Measurements from ENCODE around the gene HSPA4L.

Gene HSPA4L

GRCh38 chr4:127843704-127844600, 61.8 kb downstream of the HSPA4L start:
- Histone ChIP-seq H3K9ac (ENCODE audit: low read length in 2 of 2) (no peak overlapping the region), H3K4me3 (ENCODE audit: low read length in 2 of 2) (no peak overlapping the region), H3K27me3 (ENCODE audit: control insufficient read depth in 1 of 2, insufficient read depth in 2 of 2, low read length in 2 of 2) (no peaks in the 10 kb centered on the region), H3K9me3 (ENCODE audit: control insufficient read depth in 2 of 2, low read length in 2 of 2) (no peaks in the 10 kb centered on the region), H3K36me3 (ENCODE audit: control insufficient read depth in 2 of 2, insufficient read depth in 2 of 2, low read length in 2 of 2) (no peaks in the 10 kb centered on the region), H3K27ac (ENCODE audit: low read length) (no peak overlapping the region), H3K4me1 (ENCODE audit: control insufficient read depth, insufficient read depth, low read length) (no peaks in the 10 kb centered on the region)

- no peak overlapping the region for H3K27ac ChIP-seq (ENCODE audit: low read length)
These were observed 62.5 kb downstream of the HSPA4L start for GRCh38 chr4:127844601-127845116.

GRCh38 chr4:127846061-127846460, 63.9 kb downstream of the HSPA4L start:
- H3K36me3 ChIP-seq (ENCODE audit: control insufficient read depth in 2 of 2, insufficient read depth in 2 of 2, low read length in 2 of 2): no peaks in the 10 kb centered on the region
- H3K4me1 ChIP-seq (ENCODE audit: control insufficient read depth, insufficient read depth, low read length): no peaks in the 10 kb centered on the region
- H3K9me3 ChIP-seq (ENCODE audit: control insufficient read depth in 2 of 2, low read length in 2 of 2): peaks cover 0 to 7% of the 10 kb centered on the region in 2 donors
- no peak overlapping the region for H3K9ac ChIP-seq (ENCODE audit: low read length in 2 of 2)
- H3K27me3 ChIP-seq (ENCODE audit: control insufficient read depth in 1 of 2, insufficient read depth in 2 of 2, low read length in 2 of 2): no peaks in the 10 kb centered on the region
- no peak overlapping the region for H3K4me3 ChIP-seq (ENCODE audit: low read length in 2 of 2)
- H3K27ac ChIP-seq (ENCODE audit: low read length): no peak overlapping the region

More at GRCh38 chr4:127844601-127845116, 62.5 kb downstream of the HSPA4L start:
- H3K9ac ChIP-seq (ENCODE audit: low read length in 2 of 2): no peak overlapping the region
- H3K36me3 ChIP-seq (ENCODE audit: control insufficient read depth in 2 of 2, insufficient read depth in 2 of 2, low read length in 2 of 2): no peaks in the 10 kb centered on the region
- no peak overlapping the region for H3K4me3 ChIP-seq (ENCODE audit: low read length in 2 of 2)
- no peaks in the 10 kb centered on the region for H3K9me3 ChIP-seq (ENCODE audit: control insufficient read depth in 2 of 2, low read length in 2 of 2)
- no peaks in the 10 kb centered on the region for H3K27me3 ChIP-seq (ENCODE audit: control insufficient read depth in 1 of 2, insufficient read depth in 2 of 2, low read length in 2 of 2)
- H3K4me1 ChIP-seq (ENCODE audit: control insufficient read depth, insufficient read depth, low read length): no peaks in the 10 kb centered on the region

- H3K9me3 ChIP-seq (ENCODE audit: control insufficient read depth in 2 of 2, low read length in 2 of 2): peaks cover 0 to 7% of the 10 kb centered on the region in 2 donors
- no peaks in the 10 kb centered on the region for H3K27me3 ChIP-seq (ENCODE audit: control insufficient read depth in 1 of 2, insufficient read depth in 2 of 2, low read length in 2 of 2)
- H3K27ac ChIP-seq (ENCODE audit: low read length): no peak overlapping the region
- H3K4me3 ChIP-seq (ENCODE audit: low read length in 2 of 2): no peak overlapping the region
- H3K4me1 ChIP-seq (ENCODE audit: control insufficient read depth, insufficient read depth, low read length): no peaks in the 10 kb centered on the region
- H3K36me3 ChIP-seq (ENCODE audit: control insufficient read depth in 2 of 2, insufficient read depth in 2 of 2, low read length in 2 of 2): no peaks in the 10 kb centered on the region
- no peak overlapping the region for H3K9ac ChIP-seq (ENCODE audit: low read length in 2 of 2)
These were observed 64.6 kb downstream of the HSPA4L start for GRCh38 chr4:127846765-127847164.

GRCh38 chr4:127849505-127850234, 67.5 kb downstream of the HSPA4L start:
- Histone ChIP-seq H3K9ac (ENCODE audit: low read length in 2 of 2) (no peak overlapping the region), H3K9me3 (ENCODE audit: control insufficient read depth in 2 of 2, low read length in 2 of 2) (peaks cover 0 to 10% of the 10 kb centered on the region in 2 donors), H3K4me1 (ENCODE audit: control insufficient read depth, insufficient read depth, low read length) (no peaks in the 10 kb centered on the region), H3K27ac (ENCODE audit: low read length) (no peak overlapping the region), H3K36me3 (ENCODE audit: control insufficient read depth in 2 of 2, insufficient read depth in 2 of 2, low read length in 2 of 2) (no peaks in the 10 kb centered on the region), H3K27me3 (ENCODE audit: control insufficient read depth in 1 of 2, insufficient read depth in 2 of 2, low read length in 2 of 2) (no peaks in the 10 kb centered on the region), H3K4me3 (ENCODE audit: low read length in 2 of 2) (no peak overlapping the region)

- Histone ChIP-seq H3K4me1 (ENCODE audit: control insufficient read depth, insufficient read depth, low read length) (no peaks in the 10 kb centered on the region), H3K4me3 (ENCODE audit: low read length in 2 of 2) (no peak overlapping the region), H3K9me3 (ENCODE audit: control insufficient read depth in 2 of 2, low read length in 2 of 2) (peaks cover 0 to 10% of the 10 kb centered on the region in 2 donors), H3K36me3 (ENCODE audit: control insufficient read depth in 2 of 2, insufficient read depth in 2 of 2, low read length in 2 of 2) (no peaks in the 10 kb centered on the region), H3K27ac (ENCODE audit: low read length) (no peak overlapping the region), H3K27me3 (ENCODE audit: control insufficient read depth in 1 of 2, insufficient read depth in 2 of 2, low read length in 2 of 2) (no peaks in the 10 kb centered on the region), H3K9ac (ENCODE audit: low read length in 2 of 2) (no peak overlapping the region)
These were observed 70.5 kb downstream of the HSPA4L start for GRCh38 chr4:127852661-127853060.

GRCh38 chr4:127856196-127856812, 74.2 kb downstream of the HSPA4L start:
- H3K4me3 ChIP-seq (ENCODE audit: low read length in 2 of 2): no peak overlapping the region
- no peaks in the 10 kb centered on the region for H3K36me3 ChIP-seq (ENCODE audit: control insufficient read depth in 2 of 2, insufficient read depth in 2 of 2, low read length in 2 of 2)
- no peak overlapping the region for H3K9ac ChIP-seq (ENCODE audit: low read length in 2 of 2)
- H3K9me3 ChIP-seq (ENCODE audit: control insufficient read depth in 2 of 2, low read length in 2 of 2): peaks cover 0 to 4% of the 10 kb centered on the region in 2 donors
- H3K4me1 ChIP-seq (ENCODE audit: control insufficient read depth, insufficient read depth, low read length): no peaks in the 10 kb centered on the region
- no peaks in the 10 kb centered on the region for H3K27me3 ChIP-seq (ENCODE audit: control insufficient read depth in 1 of 2, insufficient read depth in 2 of 2, low read length in 2 of 2)
- H3K27ac ChIP-seq (ENCODE audit: low read length): no peak overlapping the region

GRCh38 chr4:127856813-127857447, 74.8 kb downstream of the HSPA4L start:
- Histone ChIP-seq H3K36me3 (ENCODE audit: control insufficient read depth in 2 of 2, insufficient read depth in 2 of 2, low read length in 2 of 2) (no peaks in the 10 kb centered on the region), H3K27ac (ENCODE audit: low read length) (no peak overlapping the region), H3K4me3 (ENCODE audit: low read length in 2 of 2) (no peak overlapping the region), H3K27me3 (ENCODE audit: control insufficient read depth in 1 of 2, insufficient read depth in 2 of 2, low read length in 2 of 2) (no peaks in the 10 kb centered on the region), H3K9ac (ENCODE audit: low read length in 2 of 2) (no peak overlapping the region), H3K4me1 (ENCODE audit: control insufficient read depth, insufficient read depth, low read length) (no peaks in the 10 kb centered on the region), H3K9me3 (ENCODE audit: control insufficient read depth in 2 of 2, low read length in 2 of 2) (peaks cover 0 to 4% of the 10 kb centered on the region in 2 donors)

GRCh38 chr4:127857641-127858040, 75.5 kb downstream of the HSPA4L start:
- Histone ChIP-seq H3K27ac (ENCODE audit: low read length) (no peak overlapping the region), H3K9me3 (ENCODE audit: control insufficient read depth in 2 of 2, low read length in 2 of 2) (peaks cover 0 to 4% of the 10 kb centered on the region in 2 donors), H3K4me3 (ENCODE audit: low read length in 2 of 2) (no peak overlapping the region)

GRCh38 chr4:127868196-127868595, 86.1 kb downstream of the HSPA4L start:
- no peak overlapping the region for H3K9ac ChIP-seq (ENCODE audit: low read length in 2 of 2)
- H3K4me1 ChIP-seq (ENCODE audit: control insufficient read depth, insufficient read depth, low read length): peaks cover 4% of the 10 kb centered on the region
- no peak overlapping the region for H3K4me3 ChIP-seq (ENCODE audit: low read length in 2 of 2)
- no peaks in the 10 kb centered on the region for H3K36me3 ChIP-seq (ENCODE audit: control insufficient read depth in 2 of 2, insufficient read depth in 2 of 2, low read length in 2 of 2)
- H3K27me3 ChIP-seq (ENCODE audit: control insufficient read depth in 1 of 2, insufficient read depth in 2 of 2, low read length in 2 of 2): no peaks in the 10 kb centered on the region
- no peaks in the 10 kb centered on the region for H3K9me3 ChIP-seq (ENCODE audit: control insufficient read depth in 2 of 2, low read length in 2 of 2)
- H3K27ac ChIP-seq (ENCODE audit: low read length): no peak overlapping the region

More at GRCh38 chr4:127857641-127858040, 75.5 kb downstream of the HSPA4L start:
- Histone ChIP-seq H3K4me1 (ENCODE audit: control insufficient read depth, insufficient read depth, low read length) (no peaks in the 10 kb centered on the region), H3K27me3 (ENCODE audit: control insufficient read depth in 1 of 2, insufficient read depth in 2 of 2, low read length in 2 of 2) (no peaks in the 10 kb centered on the region), H3K36me3 (ENCODE audit: control insufficient read depth in 2 of 2, insufficient read depth in 2 of 2, low read length in 2 of 2) (no peaks in the 10 kb centered on the region), H3K9ac (ENCODE audit: low read length in 2 of 2) (no peak overlapping the region)

Measured in stomach smooth muscle (tissue), 2 donors.